HepG2 (cell line): Measurements from ENCODE around the gene ZBTB37. TPM values are rescaled to one million over a fixed set of nuclear protein-coding genes. Genes with fewer than 3 reads are reported as not detected.

Experiments
- FOXO1 ChIP-seq: sonication (generic); formaldehyde crosslinking; IDR thresholded peaks from 2 replicates; pipeline ENCODE4 v1.4.0; 2020; ENCODE audit warnings: missing genetic modification reagents
- HCFC1 ChIP-seq: fragments of 150-350 bp; IDR thresholded peaks from 2 replicates; pipeline ENCODE4 v1.6.1; 2014; ENCODE audit warnings: low read depth, low read length
- ISL2 ChIP-seq: sonication (generic); formaldehyde crosslinking; IDR thresholded peaks from 2 replicates; pipeline ENCODE4 v1.5.0; 2020; ENCODE audit warnings: missing genetic modification reagents
- ISX ChIP-seq: sonication (generic); formaldehyde crosslinking; conservative IDR thresholded peaks from 2 replicates; pipeline ENCODE4 v1.5.0; 2020; ENCODE audit warnings: missing genetic modification reagents
- MATR3 ChIP-seq: sonication (generic); formaldehyde crosslinking; IDR thresholded peaks from 2 replicates; pipeline ENCODE4 v1.4.0; 2020; ENCODE audit warnings: missing genetic modification reagents
- MLLT10 ChIP-seq: sonication (generic); formaldehyde crosslinking; IDR thresholded peaks from 2 replicates; pipeline ENCODE4 v1.4.0; 2020; ENCODE audit warnings: missing genetic modification reagents
- PLRG1 ChIP-seq: fragments of 450-650 bp; conservative IDR thresholded peaks from 2 replicates; pipeline ENCODE4 v1.6.1; 2016
- RBAK ChIP-seq: sonication (generic); formaldehyde crosslinking; IDR thresholded peaks from 2 replicates; pipeline ENCODE4 v1.5.1; 2020; ENCODE audit warnings: mild to moderate bottlenecking, missing genetic modification reagents
- SMAD3 ChIP-seq: sonication (generic); formaldehyde crosslinking; IDR thresholded peaks from 2 replicates; pipeline ENCODE4 v1.4.0; 2020; ENCODE audit warnings: missing genetic modification reagents
- ZNF264 ChIP-seq: sonication (generic); formaldehyde crosslinking; IDR thresholded peaks from 2 replicates; pipeline ENCODE4 v1.4.0; 2020; ENCODE audit warnings: missing genetic modification reagents
- ZNF350 ChIP-seq: sonication (generic); formaldehyde crosslinking; IDR thresholded peaks from 2 replicates; pipeline ENCODE4 v1.4.0; 2020; ENCODE audit warnings: mild to moderate bottlenecking, low read depth, missing genetic modification reagents, borderline replicate concordance
- ZNF432 ChIP-seq: sonication (generic); formaldehyde crosslinking; IDR thresholded peaks from 2 replicates; pipeline ENCODE4 v1.5.0; 2020; ENCODE audit warnings: missing genetic modification reagents, mild to moderate bottlenecking, borderline replicate concordance
- ZNF543 ChIP-seq: sonication (generic); formaldehyde crosslinking; IDR thresholded peaks from 2 replicates; pipeline ENCODE4 v1.4.0; 2020; ENCODE audit warnings: mild to moderate bottlenecking, missing genetic modification reagents
- ZNF850 ChIP-seq: sonication (generic); formaldehyde crosslinking; conservative IDR thresholded peaks from 2 replicates; pipeline ENCODE4 v1.9.0; 2021; ENCODE audit warnings: mild to moderate bottlenecking, missing genetic modification reagents
- polyA plus RNA-seq, 8 experiments: library from polyadenylated mRNA; depleted of rRNA in 3 of 8; stranded (reverse) in 7 of 8; unstranded in 1 of 8; fragments of >200 nt; fragmentation: Illumina TruSeq in 4 of 8; extraction: Trizol in 4 of 8; gene quantifications; 2 replicates each; pipeline versions ENCODE4 v1.2.1 to v1.2.3, GENCODE V29; 2011 to 2016; ENCODE audit warnings: low read depth in 4 of 8, missing spikeins in 1 of 8, mixed read lengths in 1 of 8; ENCODE audit not compliant: insufficient read depth in 1 of 8
- total RNA-seq, 5 experiments: library from RNA; depleted of rRNA; stranded (reverse); fragments of >200 nt; fragmentation: Illumina TruSeq; extraction: Trizol; gene quantifications; 2 replicates each; pipeline ENCODE4 v1.2.3, GENCODE V29; 2016; ENCODE audit warnings: low read depth in 1 of 5
- TF ChIP-seq, protein P1 (sequence below), 2 experiments: IDR thresholded peaks; 2 replicates each; pipeline ENCODE4 v1.6.1; 2011 to 2012; ENCODE audit warnings: low read length in 2 of 2, borderline replicate concordance in 1 of 2, low read depth in 1 of 2, mild to moderate bottlenecking in 1 of 2, moderate library complexity in 1 of 2
- TF ChIP-seq, protein P2 (sequence below): sonication (generic); formaldehyde crosslinking; IDR thresholded peaks from 2 replicates; pipeline ENCODE4 v1.8.1; 2023; ENCODE audit warnings: mild to moderate bottlenecking, missing genetic modification reagents, borderline replicate concordance
- TF ChIP-seq, protein P3 (sequence below): sonication (generic); formaldehyde crosslinking; IDR thresholded peaks from 2 replicates; pipeline ENCODE4 v1.5.0; 2020; ENCODE audit warnings: missing genetic modification reagents
- TF ChIP-seq, protein P4 (sequence below): sonication (generic); formaldehyde crosslinking; IDR thresholded peaks from 2 replicates; pipeline ENCODE4 v1.8.0; 2022; ENCODE audit warnings: mild to moderate bottlenecking, missing genetic modification reagents
- TF ChIP-seq, protein P5 (sequence below): sonication (generic); formaldehyde crosslinking; IDR thresholded peaks from 2 replicates; pipeline ENCODE4 v1.8.1; 2022; ENCODE audit warnings: mild to moderate bottlenecking, missing genetic modification reagents

The ZBTB37 gene
- total and polyA plus RNA-seq, 2 of the 13 experiments (the other 11 are each of a cell fraction or from before 2014, with no cell fraction given) = 2.6 to 7.7 TPM

DNA sequence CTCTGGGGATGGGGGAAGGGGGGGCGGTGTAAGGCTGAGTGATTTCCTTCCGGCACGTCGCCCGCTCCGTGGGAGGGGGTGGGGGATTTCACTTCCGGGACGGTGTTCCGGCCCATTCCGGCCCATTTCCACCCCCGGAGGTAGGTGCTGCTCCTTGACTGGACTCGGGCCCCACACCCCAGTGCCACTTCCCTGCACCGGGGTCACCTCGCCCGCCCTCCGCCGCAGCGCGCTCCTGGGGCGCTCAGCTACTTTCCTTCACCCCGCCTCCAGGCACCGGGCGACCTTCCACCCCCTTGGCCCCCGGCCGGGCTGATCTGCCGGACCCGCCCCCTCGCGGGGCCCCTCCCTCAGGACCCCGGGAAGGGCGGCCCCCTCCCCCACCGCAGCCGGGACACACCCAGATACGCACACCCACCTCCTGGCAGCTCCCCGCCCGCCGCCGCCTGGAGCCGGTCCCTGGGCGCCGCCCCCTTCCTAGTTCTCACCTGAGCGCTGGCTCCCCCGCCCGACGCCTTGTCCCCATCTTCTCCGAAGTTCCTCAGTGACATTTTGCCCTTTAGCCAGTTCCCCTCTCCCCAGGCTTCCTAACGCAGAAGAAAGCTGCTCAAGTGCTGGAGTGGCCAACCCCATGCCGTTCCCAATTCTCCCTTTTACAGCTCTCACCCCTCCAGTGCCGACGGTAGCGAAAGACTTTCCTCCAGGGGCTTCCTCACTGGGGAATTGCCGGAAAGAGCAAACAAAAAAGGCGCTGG is at the start of gene ZBTB37 (continued):
- TF ChIP-seq, protein P1, sequence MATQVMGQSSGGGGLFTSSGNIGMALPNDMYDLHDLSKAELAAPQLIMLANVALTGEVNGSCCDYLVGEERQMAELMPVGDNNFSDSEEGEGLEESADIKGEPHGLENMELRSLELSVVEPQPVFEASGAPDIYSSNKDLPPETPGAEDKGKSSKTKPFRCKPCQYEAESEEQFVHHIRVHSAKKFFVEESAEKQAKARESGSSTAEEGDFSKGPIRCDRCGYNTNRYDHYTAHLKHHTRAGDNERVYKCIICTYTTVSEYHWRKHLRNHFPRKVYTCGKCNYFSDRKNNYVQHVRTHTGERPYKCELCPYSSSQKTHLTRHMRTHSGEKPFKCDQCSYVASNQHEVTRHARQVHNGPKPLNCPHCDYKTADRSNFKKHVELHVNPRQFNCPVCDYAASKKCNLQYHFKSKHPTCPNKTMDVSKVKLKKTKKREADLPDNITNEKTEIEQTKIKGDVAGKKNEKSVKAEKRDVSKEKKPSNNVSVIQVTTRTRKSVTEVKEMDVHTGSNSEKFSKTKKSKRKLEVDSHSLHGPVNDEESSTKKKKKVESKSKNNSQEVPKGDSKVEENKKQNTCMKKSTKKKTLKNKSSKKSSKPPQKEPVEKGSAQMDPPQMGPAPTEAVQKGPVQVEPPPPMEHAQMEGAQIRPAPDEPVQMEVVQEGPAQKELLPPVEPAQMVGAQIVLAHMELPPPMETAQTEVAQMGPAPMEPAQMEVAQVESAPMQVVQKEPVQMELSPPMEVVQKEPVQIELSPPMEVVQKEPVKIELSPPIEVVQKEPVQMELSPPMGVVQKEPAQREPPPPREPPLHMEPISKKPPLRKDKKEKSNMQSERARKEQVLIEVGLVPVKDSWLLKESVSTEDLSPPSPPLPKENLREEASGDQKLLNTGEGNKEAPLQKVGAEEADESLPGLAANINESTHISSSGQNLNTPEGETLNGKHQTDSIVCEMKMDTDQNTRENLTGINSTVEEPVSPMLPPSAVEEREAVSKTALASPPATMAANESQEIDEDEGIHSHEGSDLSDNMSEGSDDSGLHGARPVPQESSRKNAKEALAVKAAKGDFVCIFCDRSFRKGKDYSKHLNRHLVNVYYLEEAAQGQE (IDR thresholded peaks at IDR 0.05; ENCODE audit: borderline replicate concordance in 1 of 2, low read depth in 1 of 2, low read length in 2 of 2) = no peak
- TF ChIP-seq RBAK (CRISPR knock-in tag) (no peak), ISL2 (CRISPR knock-in tag) (peak; percentile 82), SMAD3 (CRISPR knock-in tag) (no peak), FOXO1 (CRISPR knock-in tag) (peak; percentile 16; the same call in 1 of the 2 replicates), MLLT10 (CRISPR knock-in tag) (no peak), ZNF850 (CRISPR knock-in tag) (no peak), ZNF350 (CRISPR knock-in tag) (0 out of 2 replicates have a peak, but pooled peaks have one; percentile 9), ZNF264 (CRISPR knock-in tag) (peak; percentile 49), ZNF432 (CRISPR knock-in tag) (no peak), MATR3 (CRISPR knock-in tag) (no peak), ZNF543 (CRISPR knock-in tag) (no peak), PLRG1 (no peak), ISX (no peak), HCFC1 (peak; percentile 10; the same call in 1 of the 2 replicates)
- TF ChIP-seq, protein P2, sequence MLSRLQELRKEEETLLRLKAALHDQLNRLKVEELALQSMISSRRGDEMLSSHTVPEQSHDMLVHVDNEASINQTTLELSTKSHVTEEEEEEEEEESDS (CRISPR knock-in tag) = no peak
- TF ChIP-seq, protein P3, sequence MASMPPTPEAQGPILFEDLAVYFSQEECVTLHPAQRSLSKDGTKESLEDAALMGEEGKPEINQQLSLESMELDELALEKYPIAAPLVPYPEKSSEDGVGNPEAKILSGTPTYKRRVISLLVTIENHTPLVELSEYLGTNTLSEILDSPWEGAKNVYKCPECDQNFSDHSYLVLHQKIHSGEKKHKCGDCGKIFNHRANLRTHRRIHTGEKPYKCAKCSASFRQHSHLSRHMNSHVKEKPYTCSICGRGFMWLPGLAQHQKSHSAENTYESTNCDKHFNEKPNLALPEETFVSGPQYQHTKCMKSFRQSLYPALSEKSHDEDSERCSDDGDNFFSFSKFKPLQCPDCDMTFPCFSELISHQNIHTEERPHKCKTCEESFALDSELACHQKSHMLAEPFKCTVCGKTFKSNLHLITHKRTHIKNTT = no peak
- TF ChIP-seq, protein P4, sequence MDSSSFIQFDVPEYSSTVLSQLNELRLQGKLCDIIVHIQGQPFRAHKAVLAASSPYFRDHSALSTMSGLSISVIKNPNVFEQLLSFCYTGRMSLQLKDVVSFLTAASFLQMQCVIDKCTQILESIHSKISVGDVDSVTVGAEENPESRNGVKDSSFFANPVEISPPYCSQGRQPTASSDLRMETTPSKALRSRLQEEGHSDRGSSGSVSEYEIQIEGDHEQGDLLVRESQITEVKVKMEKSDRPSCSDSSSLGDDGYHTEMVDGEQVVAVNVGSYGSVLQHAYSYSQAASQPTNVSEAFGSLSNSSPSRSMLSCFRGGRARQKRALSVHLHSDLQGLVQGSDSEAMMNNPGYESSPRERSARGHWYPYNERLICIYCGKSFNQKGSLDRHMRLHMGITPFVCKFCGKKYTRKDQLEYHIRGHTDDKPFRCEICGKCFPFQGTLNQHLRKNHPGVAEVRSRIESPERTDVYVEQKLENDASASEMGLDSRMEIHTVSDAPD = no peak
- TF ChIP-seq, protein P5, sequence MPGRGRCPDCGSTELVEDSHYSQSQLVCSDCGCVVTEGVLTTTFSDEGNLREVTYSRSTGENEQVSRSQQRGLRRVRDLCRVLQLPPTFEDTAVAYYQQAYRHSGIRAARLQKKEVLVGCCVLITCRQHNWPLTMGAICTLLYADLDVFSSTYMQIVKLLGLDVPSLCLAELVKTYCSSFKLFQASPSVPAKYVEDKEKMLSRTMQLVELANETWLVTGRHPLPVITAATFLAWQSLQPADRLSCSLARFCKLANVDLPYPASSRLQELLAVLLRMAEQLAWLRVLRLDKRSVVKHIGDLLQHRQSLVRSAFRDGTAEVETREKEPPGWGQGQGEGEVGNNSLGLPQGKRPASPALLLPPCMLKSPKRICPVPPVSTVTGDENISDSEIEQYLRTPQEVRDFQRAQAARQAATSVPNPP (CRISPR knock-in tag) = no peak
